ENCODE measurements around the gene ASB6.
A peak's percentile ranks its signal among the peaks of the same experiment; 100 is the strongest.

ASB6 gene

GRCh38 chr9:129640871-129641749, 841 bp downstream of the ASB6 start:
- no peaks in the 10 kb centered on the region for H3K9me2 ChIP-seq (replicated peaks; ENCODE audit: insufficient read depth, low read length)
- no peaks in the 10 kb centered on the region for H3K36me3 ChIP-seq (ENCODE audit: low read length)
- H3F3A ChIP-seq (ENCODE audit: insufficient read depth) = no peaks in the 10 kb centered on the region
- H3K27me3 ChIP-seq (ENCODE audit: low read length) = no peaks in the 10 kb centered on the region
- H3K27ac ChIP-seq (ENCODE audit: low read depth, low read length) = no peak overlapping the region
- TF ChIP-seq CTCF (IDR thresholded peaks at IDR 0.05; ENCODE audit: insufficient read depth, low read length, poor library complexity, severe bottlenecking) (no peak), EZH2phosphoT487 (conservative IDR thresholded peaks at IDR 0.05; ENCODE audit: low read length) (no peak)
- H3K9ac ChIP-seq (ENCODE audit: low read length) = peak overlapping the region; percentile 96
- peak overlapping the region; percentile 77 for H3K4me2 ChIP-seq (ENCODE audit: low read depth, low read length, poor library complexity, severe bottlenecking)
- no peaks in the 10 kb centered on the region for H4K20me1 ChIP-seq (ENCODE audit: low read depth, low read length)
- H3K9me3 ChIP-seq (ENCODE audit: insufficient read depth, low read length) = no peaks in the 10 kb centered on the region
- H3K4me3 ChIP-seq (ENCODE audit: insufficient read depth, low read length, poor library complexity, severe bottlenecking) = peak overlapping the region; percentile 98
- H3K79me2 ChIP-seq (ENCODE audit: insufficient read depth, low read length) = peaks cover 26% of the 10 kb centered on the region
- H2AFZ ChIP-seq (ENCODE audit: low read depth, low read length, severe bottlenecking) = peak overlapping the region; percentile 100

GRCh38 chr9:129640086-129640870, 1.7 kb downstream of the ASB6 start:
- H3K9ac ChIP-seq (ENCODE audit: low read length) = peak overlapping the region; percentile 96; the same call in 1 of the 2 replicates
- no peaks in the 10 kb centered on the region for H3F3A ChIP-seq (ENCODE audit: insufficient read depth)
- peak overlapping the region; percentile 77 for H3K4me2 ChIP-seq (ENCODE audit: low read depth, low read length, poor library complexity, severe bottlenecking)
- no peaks in the 10 kb centered on the region for H3K36me3 ChIP-seq (ENCODE audit: low read length)
- H3K79me2 ChIP-seq (ENCODE audit: insufficient read depth, low read length) = peaks cover 26% of the 10 kb centered on the region
- TF ChIP-seq CTCF (IDR thresholded peaks at IDR 0.05; ENCODE audit: insufficient read depth, low read length, poor library complexity, severe bottlenecking) (no peak), EZH2phosphoT487 (conservative IDR thresholded peaks at IDR 0.05; ENCODE audit: low read length) (no peak)
- no peaks in the 10 kb centered on the region for H3K9me2 ChIP-seq (replicated peaks; ENCODE audit: insufficient read depth, low read length)
- H3K9me3 ChIP-seq (ENCODE audit: insufficient read depth, low read length) = no peaks in the 10 kb centered on the region
- no peak overlapping the region for H2AFZ ChIP-seq (ENCODE audit: low read depth, low read length, severe bottlenecking)
- H3K4me3 ChIP-seq (ENCODE audit: insufficient read depth, low read length, poor library complexity, severe bottlenecking) = peak overlapping the region; percentile 98
- H3K27me3 ChIP-seq (ENCODE audit: low read length) = no peaks in the 10 kb centered on the region
- no peak overlapping the region for H3K27ac ChIP-seq (ENCODE audit: low read depth, low read length)
- H4K20me1 ChIP-seq (ENCODE audit: low read depth, low read length) = no peaks in the 10 kb centered on the region

- H3K27ac ChIP-seq (ENCODE audit: low read depth, low read length) = no peak overlapping the region
- no peak for TF ChIP-seq EZH2phosphoT487 (conservative IDR thresholded peaks at IDR 0.05; ENCODE audit: low read length)
- no peaks in the 10 kb centered on the region for H3K27me3 ChIP-seq (ENCODE audit: low read length)
- H3K9me3 ChIP-seq (ENCODE audit: insufficient read depth, low read length) = no peaks in the 10 kb centered on the region
- no peaks in the 10 kb centered on the region for H3K9me2 ChIP-seq (replicated peaks; ENCODE audit: insufficient read depth, low read length)
- H4K20me1 ChIP-seq (ENCODE audit: low read depth, low read length) = no peaks in the 10 kb centered on the region
- no peak overlapping the region for H2AFZ ChIP-seq (ENCODE audit: low read depth, low read length, severe bottlenecking)
- no peak overlapping the region for H3K4me3 ChIP-seq (ENCODE audit: insufficient read depth, low read length, poor library complexity, severe bottlenecking)
- H3K36me3 ChIP-seq (ENCODE audit: low read length) = no peaks in the 10 kb centered on the region
- H3K9ac ChIP-seq (ENCODE audit: low read length) = no peak overlapping the region
- H3K4me2 ChIP-seq (ENCODE audit: low read depth, low read length, poor library complexity, severe bottlenecking) = no peak overlapping the region
- H3K79me2 ChIP-seq (ENCODE audit: insufficient read depth, low read length) = peaks cover 26% of the 10 kb centered on the region
- no peaks in the 10 kb centered on the region for H3F3A ChIP-seq (ENCODE audit: insufficient read depth)
Measured at GRCh38 chr9:129639756-129640085, 2.2 kb downstream of the ASB6 start.

All from SU-DHL-6 (cell line).